ENCODE data around the gene HIPK2. TPM values are rescaled to one million over a fixed set of nuclear protein-coding genes. Genes with fewer than 3 reads are reported as not detected.

Gene HIPK2
- total RNA-seq, 1 donor from 2014 or later, result 44.0 TPM

DNA sequence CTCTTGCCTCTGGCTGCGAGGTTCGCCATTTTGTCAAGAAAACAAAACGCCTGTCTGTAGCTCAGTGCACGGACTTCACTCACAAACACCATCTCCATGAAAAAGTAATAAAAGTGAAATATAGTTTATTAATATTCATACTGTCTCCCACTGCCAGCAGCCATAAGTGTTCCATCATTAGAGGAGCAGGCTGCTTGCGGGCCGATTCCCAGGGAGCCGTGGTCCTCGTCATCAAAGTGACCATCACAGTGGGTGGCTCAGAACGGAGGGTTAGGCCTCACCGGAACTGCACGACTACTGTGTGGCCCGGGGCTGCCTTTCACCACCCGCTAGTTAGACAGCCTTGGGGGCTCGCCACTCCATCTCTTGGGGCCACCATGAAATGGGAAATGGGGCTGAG is 82.7 kb downstream of the HIPK2 start:
- TF ChIP-seq, protein P1, sequence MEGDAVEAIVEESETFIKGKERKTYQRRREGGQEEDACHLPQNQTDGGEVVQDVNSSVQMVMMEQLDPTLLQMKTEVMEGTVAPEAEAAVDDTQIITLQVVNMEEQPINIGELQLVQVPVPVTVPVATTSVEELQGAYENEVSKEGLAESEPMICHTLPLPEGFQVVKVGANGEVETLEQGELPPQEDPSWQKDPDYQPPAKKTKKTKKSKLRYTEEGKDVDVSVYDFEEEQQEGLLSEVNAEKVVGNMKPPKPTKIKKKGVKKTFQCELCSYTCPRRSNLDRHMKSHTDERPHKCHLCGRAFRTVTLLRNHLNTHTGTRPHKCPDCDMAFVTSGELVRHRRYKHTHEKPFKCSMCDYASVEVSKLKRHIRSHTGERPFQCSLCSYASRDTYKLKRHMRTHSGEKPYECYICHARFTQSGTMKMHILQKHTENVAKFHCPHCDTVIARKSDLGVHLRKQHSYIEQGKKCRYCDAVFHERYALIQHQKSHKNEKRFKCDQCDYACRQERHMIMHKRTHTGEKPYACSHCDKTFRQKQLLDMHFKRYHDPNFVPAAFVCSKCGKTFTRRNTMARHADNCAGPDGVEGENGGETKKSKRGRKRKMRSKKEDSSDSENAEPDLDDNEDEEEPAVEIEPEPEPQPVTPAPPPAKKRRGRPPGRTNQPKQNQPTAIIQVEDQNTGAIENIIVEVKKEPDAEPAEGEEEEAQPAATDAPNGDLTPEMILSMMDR (IDR thresholded peaks at IDR 0.05; ENCODE audit: insufficient read depth, low read length, poor library complexity, severe bottlenecking), result no peak
- H3K4me3 ChIP-seq (ENCODE audit: low read depth, low read length), result no peak overlapping the region
- H3K36me3 ChIP-seq (ENCODE audit: control insufficient read depth, insufficient read depth, low read length), result peaks cover 9% of the 10 kb centered on the region
- no peaks in the 10 kb centered on the region for H3K27me3 ChIP-seq (ENCODE audit: control insufficient read depth, insufficient read depth, low read length)
- no peak for DNase-seq (ENCODE audit: low read depth)

DNA sequence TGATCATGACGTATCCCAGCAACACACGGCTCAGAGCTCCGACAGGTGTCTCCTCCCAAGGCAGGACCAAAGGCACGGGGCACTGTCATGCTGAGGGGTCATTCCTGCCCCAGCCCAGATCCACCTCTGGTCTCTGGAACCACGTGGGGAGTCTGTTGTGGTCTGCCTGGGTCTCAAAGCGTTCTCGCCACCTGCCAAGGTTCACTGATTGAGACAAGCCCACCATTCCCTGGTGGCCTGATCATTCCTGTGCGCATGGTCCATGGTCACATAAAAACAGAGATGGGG is 83.5 kb downstream of the HIPK2 start:
- DNase-seq (ENCODE audit: low read depth), result no peak
- H3K4me3 ChIP-seq (ENCODE audit: low read depth, low read length), result no peak overlapping the region
- peaks cover 5% of the 10 kb centered on the region for H3K36me3 ChIP-seq (ENCODE audit: control insufficient read depth, insufficient read depth, low read length)
- TF ChIP-seq, protein P1 (IDR thresholded peaks at IDR 0.05; ENCODE audit: insufficient read depth, low read length, poor library complexity, severe bottlenecking), result no peak
- no peaks in the 10 kb centered on the region for H3K27me3 ChIP-seq (ENCODE audit: control insufficient read depth, insufficient read depth, low read length)

DNA sequence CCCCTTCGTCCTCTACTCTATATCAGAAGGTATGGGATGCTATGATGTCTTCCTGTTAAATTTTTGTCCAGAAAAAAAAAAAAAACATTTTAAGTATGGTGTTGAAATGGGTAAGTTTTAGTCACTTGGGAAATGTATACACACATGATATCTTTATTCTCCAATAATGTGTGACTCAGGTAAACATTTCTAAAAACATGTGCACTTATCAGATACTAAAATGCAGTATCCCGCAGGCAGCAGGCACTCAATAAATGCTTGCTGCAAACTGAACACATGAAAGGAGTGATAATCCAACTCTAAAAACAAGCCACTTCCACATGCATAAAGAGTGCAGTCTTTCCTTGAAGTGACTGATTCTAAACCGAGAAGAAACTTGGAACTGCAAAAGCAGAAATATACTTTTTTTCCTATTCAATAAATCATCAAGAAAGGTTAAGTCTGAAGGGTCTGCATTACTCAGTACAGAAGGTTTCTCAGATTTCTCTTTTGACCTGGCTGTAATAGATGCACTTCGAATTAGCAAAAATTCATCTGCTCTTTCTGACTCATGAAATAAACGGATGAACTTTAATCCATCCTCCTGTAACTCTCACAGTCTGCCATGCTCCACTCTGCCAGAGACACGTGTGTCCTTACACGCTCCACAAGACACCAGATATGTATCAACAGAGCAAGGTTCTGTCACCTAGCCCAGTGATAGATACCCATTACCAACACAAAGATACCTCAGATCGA is 84.0 kb downstream of the HIPK2 start:
- H3K27me3 ChIP-seq (ENCODE audit: control insufficient read depth, insufficient read depth, low read length), result no peaks in the 10 kb centered on the region
- no peak overlapping the region for H3K4me3 ChIP-seq (ENCODE audit: low read depth, low read length)
- peaks cover 3% of the 10 kb centered on the region for H3K36me3 ChIP-seq (ENCODE audit: control insufficient read depth, insufficient read depth, low read length)
- DNase-seq (ENCODE audit: low read depth), result no peak
- TF ChIP-seq, protein P1 (IDR thresholded peaks at IDR 0.05; ENCODE audit: insufficient read depth, low read length, poor library complexity, severe bottlenecking), result no peak

DNA sequence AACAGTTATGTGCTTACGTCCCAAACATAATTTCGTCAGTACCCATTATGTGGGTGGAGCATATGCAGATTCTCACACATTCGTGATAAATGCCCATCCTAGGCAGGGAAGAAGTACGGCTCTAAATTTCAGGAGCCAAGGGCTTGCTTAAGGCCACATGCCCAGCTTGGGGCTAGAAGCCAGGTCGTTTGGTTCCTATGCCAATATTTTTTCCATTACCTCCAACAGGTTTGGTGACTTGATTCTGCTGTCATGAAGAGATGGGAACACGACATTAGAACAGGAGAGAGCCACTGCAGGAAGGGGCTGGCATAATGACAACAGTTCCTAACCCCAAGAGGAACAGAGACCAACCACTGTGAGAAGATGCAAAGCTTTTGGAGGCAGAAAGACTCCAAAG is 85.1 kb downstream of the HIPK2 start:
- TF ChIP-seq, protein P1 (IDR thresholded peaks at IDR 0.05; ENCODE audit: insufficient read depth, low read length, poor library complexity, severe bottlenecking), result no peak
- H3K36me3 ChIP-seq (ENCODE audit: control insufficient read depth, insufficient read depth, low read length), result peaks cover 4% of the 10 kb centered on the region

DNA sequence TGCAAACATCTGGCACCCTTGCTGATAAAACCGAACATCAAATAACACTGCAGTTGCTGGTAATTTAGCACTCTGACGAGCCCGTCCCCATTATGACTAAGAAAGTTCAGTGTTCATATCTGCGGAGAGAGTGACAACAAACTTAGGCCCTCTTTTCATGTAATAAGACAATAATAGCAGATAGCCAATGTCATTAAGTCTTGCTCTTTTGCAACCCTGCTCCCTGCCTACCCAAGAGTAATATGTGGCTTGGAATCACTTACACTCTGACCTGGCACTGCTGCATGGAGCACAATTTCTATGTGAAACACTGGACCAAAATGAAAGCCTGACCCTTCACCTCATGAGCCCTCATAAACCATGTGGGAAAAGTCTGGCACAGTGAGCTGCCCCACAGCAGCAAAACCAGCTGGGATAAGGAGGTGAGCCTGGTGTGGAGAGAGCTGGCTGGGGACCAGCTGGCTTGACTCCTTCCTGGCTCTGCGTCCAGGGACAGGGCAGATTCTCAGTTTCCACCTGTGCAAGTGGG is 86.5 kb downstream of the HIPK2 start:
- Histone ChIP-seq H3K4me3 (ENCODE audit: low read depth, low read length) (no peak overlapping the region), H3K36me3 (ENCODE audit: control insufficient read depth, insufficient read depth, low read length) (peaks cover 5% of the 10 kb centered on the region), H3K27me3 (ENCODE audit: control insufficient read depth, insufficient read depth, low read length) (no peaks in the 10 kb centered on the region)
- TF ChIP-seq, protein P1 (IDR thresholded peaks at IDR 0.05; ENCODE audit: insufficient read depth, low read length, poor library complexity, severe bottlenecking), result no peak
- DNase-seq (ENCODE audit: low read depth), result no peak

More for the DNA sequence above, 85.1 kb downstream of the HIPK2 start:
- Histone ChIP-seq H3K27me3 (ENCODE audit: control insufficient read depth, insufficient read depth, low read length) (no peaks in the 10 kb centered on the region), H3K4me3 (ENCODE audit: low read depth, low read length) (no peak overlapping the region)
- no peak for DNase-seq (ENCODE audit: low read depth)

Data from kidney epithelial cell (primary cell).